AG04449 (cell line): ENCODE data around the gene CTNNA3.

Source experiments
- CTCF ChIA-PET: fragments of 350-600 bp; formaldehyde crosslinking; extraction: SDS; loops from one replicate; lab custom pipeline; 2021; ENCODE audit warnings: antibody characterized with exemption; lab: Yijun Ruan, JAX
- POLR2A ChIA-PET: fragments of 400-600, 350-600 bp; formaldehyde crosslinking; extraction: SDS; loops from one replicate; lab custom pipeline; 2020; ENCODE audit warnings: antibody characterized with exemption, inconsistent platforms; lab: Yijun Ruan, JAX
- DNase-seq: peaks from one replicate; pipeline ENCODE4 v3.0.0-alpha.2; 2010; ENCODE audit warnings: low read depth, low spot score
- H3K4me3 ChIP-seq: 2 replicates; pipeline ENCODE4 v1.5.1; 2011; ENCODE audit warnings: low read depth, mild to moderate bottlenecking, control low read depth, low read length
- TF ChIP-seq, protein P1 (sequence below): IDR thresholded peaks from one replicate; pipeline ENCODE4 v1.5.1; 2011; ENCODE audit warnings: mild to moderate bottlenecking, moderate library complexity, low read length, control low read depth, inconsistent platforms; ENCODE audit not compliant: insufficient read depth; ENCODE audit errors: missing control alignments

CTNNA3 gene

DNA sequence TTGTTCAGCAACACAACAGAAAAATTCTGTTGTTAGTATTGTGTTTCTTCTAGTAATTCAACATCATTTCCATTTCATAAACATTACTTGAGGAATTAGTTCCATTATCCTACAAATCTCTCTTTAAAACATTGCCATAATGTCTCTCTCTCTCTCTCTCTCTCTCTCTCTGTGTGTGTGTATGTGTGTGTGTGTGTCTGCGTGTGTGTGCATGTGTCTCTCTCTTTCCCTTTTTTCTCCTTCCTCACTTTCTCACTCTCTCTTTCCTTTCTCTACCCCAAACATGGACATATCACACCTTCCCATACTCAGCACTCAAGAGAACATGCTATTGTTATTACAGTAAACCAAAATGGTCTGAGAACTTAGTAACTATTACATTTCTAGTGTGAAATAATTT, 753.6 kb downstream of the CTNNA3 start:
- TF ChIP-seq, protein P1, sequence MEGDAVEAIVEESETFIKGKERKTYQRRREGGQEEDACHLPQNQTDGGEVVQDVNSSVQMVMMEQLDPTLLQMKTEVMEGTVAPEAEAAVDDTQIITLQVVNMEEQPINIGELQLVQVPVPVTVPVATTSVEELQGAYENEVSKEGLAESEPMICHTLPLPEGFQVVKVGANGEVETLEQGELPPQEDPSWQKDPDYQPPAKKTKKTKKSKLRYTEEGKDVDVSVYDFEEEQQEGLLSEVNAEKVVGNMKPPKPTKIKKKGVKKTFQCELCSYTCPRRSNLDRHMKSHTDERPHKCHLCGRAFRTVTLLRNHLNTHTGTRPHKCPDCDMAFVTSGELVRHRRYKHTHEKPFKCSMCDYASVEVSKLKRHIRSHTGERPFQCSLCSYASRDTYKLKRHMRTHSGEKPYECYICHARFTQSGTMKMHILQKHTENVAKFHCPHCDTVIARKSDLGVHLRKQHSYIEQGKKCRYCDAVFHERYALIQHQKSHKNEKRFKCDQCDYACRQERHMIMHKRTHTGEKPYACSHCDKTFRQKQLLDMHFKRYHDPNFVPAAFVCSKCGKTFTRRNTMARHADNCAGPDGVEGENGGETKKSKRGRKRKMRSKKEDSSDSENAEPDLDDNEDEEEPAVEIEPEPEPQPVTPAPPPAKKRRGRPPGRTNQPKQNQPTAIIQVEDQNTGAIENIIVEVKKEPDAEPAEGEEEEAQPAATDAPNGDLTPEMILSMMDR, result no peak
- CTCF ChIA-PET, result no interaction called here
- no peak overlapping the region for H3K4me3 ChIP-seq
- POLR2A ChIA-PET, result no interaction called here
- DNase-seq, result no peak

DNA sequence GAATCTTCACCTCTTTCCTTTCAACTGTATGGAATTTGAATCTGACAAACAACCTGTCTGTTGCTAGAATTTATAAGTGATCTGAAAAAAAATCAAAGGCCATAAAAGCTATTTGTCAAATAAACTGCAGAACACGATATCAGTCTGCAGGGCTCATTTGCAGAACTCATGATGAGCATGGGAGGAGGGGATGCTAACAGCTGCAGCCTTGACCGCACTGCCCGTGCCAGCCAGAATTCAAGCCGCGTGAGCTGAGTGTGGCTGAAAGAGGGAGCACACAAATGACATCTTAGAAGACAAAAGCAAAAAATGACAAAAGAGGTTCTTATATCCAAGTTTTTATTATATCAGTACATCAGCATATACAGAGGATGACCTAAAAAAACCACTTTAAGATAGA, 754.5 kb downstream of the CTNNA3 start:
- ChIA-PET POLR2A (no interaction called here), CTCF (interaction anchor here (1.4 kb wide), 1 partner anchor 9 kb away, joined by 4 read pairs; no protein-coding TSS in a partner anchor)
- TF ChIP-seq, protein P1, result no peak
- H3K4me3 ChIP-seq, result no peak overlapping the region
- no peak for DNase-seq

DNA sequence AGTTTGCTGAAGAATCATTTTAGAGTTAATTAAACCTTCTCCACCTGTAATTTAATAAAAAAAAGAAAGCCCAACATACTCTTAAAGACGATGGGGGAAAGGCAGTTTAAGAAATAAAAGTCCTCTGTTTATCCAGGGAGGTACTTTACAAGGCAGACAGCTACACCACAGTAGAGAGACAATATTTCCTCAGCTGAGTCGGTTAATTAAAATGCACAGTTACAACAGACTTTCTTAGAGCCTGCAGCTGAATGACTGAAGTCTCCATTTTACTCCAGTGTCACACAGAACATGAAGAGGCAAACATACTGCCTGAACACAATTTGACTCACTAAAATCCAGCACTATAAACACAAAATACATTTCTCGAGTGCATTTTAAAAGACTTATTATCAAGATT, 755.0 kb downstream of the CTNNA3 start:
- ChIA-PET CTCF (interaction anchor here (1.4 kb wide), 1 partner anchor 8 kb away, joined by 4 read pairs; no protein-coding TSS in a partner anchor), POLR2A (no interaction called here)
- TF ChIP-seq, protein P1, result no peak
- H3K4me3 ChIP-seq, result no peak overlapping the region
- no peak for DNase-seq

DNA sequence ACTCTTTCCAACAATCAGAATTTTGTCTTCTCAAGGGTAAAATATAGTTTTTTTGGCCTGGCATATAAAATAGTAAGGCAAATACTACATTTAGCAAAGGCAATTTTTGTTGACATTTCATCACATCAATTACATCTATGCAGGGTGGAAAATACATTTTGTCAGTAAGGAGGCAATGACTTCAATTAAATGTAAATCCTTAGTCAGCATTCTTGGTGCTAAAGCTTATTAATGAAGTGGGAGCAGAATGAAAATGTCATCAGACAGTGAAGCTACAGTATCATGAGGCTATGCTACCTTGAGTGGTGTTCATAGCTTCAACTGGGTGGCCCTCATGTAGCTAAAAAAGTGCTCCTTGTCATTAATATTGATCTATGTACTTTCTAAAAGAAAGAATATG, 761.3 kb downstream of the CTNNA3 start:
- no peak for DNase-seq
- CTCF ChIA-PET, result interaction anchor here (1.2 kb wide), 1 partner anchor 845 kb away, joined by 3 read pairs; no protein-coding TSS in a partner anchor
- TF ChIP-seq, protein P1, result no peak
- POLR2A ChIA-PET, result no interaction called here
- no peak overlapping the region for H3K4me3 ChIP-seq

DNA sequence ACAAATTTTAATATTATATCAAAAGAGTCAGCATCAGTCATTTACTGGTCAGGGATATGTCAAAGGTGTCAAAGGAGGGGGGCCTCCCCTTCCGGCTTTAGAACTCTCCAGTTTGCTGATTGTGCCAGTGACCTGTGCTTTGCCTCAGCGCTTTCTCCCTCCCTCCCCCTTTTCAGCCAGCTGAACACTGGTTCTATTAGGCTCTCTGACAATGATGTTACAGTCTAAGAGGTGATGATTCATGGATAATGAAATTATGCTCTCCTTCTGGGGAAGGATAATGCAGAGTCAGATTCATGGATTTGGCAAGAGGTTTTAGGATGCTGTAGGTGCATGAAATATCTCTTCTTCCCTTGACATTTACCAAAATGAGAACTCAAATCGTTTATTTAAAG, 764.0 kb downstream of the CTNNA3 start:
- ChIA-PET POLR2A (no interaction called here), CTCF (interaction anchor here (0.8 to 1.6 kb wide), 6 partner anchors 9 to 752 kb away, joined by 3 to 5 read pairs (median 4); no protein-coding TSS in a partner anchor)
- H3K4me3 ChIP-seq, result no peak overlapping the region
- TF ChIP-seq, protein P1, result no peak
- DNase-seq, result no peak

DNA sequence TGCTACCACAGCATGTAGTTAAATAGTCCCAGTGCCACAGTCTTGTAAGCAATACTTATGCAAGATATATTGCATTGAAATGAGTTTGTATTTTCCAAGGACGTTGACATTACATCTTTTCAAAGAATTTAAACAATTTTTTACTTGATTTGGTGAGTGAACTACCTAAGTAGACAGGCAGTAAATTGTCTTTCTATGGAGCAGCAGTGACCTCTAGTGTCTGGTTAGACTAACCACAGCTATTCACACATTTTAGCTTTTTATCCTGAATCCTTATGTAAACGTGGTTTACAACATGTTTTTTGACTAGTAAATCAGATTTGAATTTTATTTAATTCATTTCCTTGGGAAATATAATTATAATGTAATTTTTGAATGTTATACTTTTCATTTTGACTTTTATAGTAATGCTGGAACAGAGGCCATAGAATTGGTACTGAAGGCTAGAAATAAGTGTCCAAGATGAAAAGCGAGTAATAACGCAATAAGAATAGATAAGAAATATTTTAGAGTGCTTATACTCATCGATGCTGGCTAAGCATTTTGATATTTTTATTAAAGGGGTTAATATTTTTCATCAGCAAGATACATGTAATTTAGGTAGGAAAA, 764.6 kb downstream of the CTNNA3 start:
- peak; percentile 47 for DNase-seq
- CTCF ChIA-PET, result interaction anchor here (0.8 to 1.6 kb wide), 5 partner anchors 14 to 751 kb away, joined by 3 to 5 read pairs (median 4); no protein-coding TSS in a partner anchor
- POLR2A ChIA-PET, result no interaction called here

More for the DNA sequence above, 764.6 kb downstream of the CTNNA3 start:
- TF ChIP-seq, protein P1, result peak; percentile 56
- no peak overlapping the region for H3K4me3 ChIP-seq
